Right lobe of liver (tissue), 4 donors: ENCODE measurements around the gene OPCML.

Experiments used
- POLR2A ChIP-seq: fragments of 450-650 bp; IDR thresholded peaks from one replicate; pipeline ENCODE4 v1.6.1; 2017; ENCODE audit warnings: antibody characterized with exemption, mild to moderate bottlenecking
- TF ChIP-seq, protein P1 (sequence below), 4 donors: fragments of 200-600 bp in 3 of 4; fragments of 450-650 bp in 1 of 4; IDR thresholded peaks; one replicate each; pipeline versions ENCODE4 v1.5.1 to v1.8.0; 2016 to 2022; ENCODE audit warnings: antibody characterized with exemption in 4 of 4, mild to moderate bottlenecking in 2 of 4
- donor health status: DM: no; HTN: no; CAD: no.
- donor health status: DM: no; HTN: no; CAD: no.
- donor health status: DM: no; HTN: yes; CAD: no.

DNA sequence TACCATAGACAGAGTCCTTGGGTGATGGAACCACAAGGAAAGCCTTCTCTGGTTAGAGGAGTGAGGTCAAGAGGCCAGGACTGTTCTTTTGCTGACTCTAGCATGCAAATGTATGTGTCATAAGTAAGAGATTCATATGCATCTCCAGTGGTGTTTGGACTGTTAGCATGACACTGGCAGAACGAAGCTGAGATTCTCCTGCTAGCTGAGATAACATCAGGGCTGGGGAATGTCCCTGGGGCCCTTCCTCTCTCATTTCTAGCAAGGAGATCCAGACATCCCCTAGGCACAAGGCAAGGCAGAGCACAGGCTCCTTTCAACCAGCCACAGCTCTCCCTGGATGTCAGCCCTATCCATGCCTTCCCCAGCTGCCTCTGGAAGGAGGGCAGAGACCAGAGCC lies 711.3 kb downstream of the OPCML start:
- TF ChIP-seq, protein P1, sequence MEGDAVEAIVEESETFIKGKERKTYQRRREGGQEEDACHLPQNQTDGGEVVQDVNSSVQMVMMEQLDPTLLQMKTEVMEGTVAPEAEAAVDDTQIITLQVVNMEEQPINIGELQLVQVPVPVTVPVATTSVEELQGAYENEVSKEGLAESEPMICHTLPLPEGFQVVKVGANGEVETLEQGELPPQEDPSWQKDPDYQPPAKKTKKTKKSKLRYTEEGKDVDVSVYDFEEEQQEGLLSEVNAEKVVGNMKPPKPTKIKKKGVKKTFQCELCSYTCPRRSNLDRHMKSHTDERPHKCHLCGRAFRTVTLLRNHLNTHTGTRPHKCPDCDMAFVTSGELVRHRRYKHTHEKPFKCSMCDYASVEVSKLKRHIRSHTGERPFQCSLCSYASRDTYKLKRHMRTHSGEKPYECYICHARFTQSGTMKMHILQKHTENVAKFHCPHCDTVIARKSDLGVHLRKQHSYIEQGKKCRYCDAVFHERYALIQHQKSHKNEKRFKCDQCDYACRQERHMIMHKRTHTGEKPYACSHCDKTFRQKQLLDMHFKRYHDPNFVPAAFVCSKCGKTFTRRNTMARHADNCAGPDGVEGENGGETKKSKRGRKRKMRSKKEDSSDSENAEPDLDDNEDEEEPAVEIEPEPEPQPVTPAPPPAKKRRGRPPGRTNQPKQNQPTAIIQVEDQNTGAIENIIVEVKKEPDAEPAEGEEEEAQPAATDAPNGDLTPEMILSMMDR (IDR thresholded peaks at IDR 0.05), result no peak
- no peak for TF ChIP-seq POLR2A
